NCI-H1694 (cell line): Measurements from ENCODE around the gene APOBEC3C.
A peak's percentile ranks its signal among the peaks of the same experiment; 100 is the strongest.
"Not testable (repeated sequence)": the region's sequence is repeated elsewhere in the genome, so short reads cannot be mapped to it uniquely, and the experiment has no call there.

Experiments used
- DNase-seq: peaks from one replicate; lab custom pipeline; 2025; lab: John Stamatoyannopoulos, UW

The APOBEC3C gene

GRCh38 chr22:39013942-39014722, at the start of gene APOBEC3C:
Gene APOBEC3C, plus strand, starts transcription at chr22:39014257. Its CDS starts 106 bp downstream, at chr22:39014363.
- DNase-seq = no peak

- DNase-seq = no peak
These were observed 49.8 kb upstream of the APOBEC3C start for GRCh38 chr22:38964306-38964705.

GRCh38 chr22:38964989-38965388, 49.1 kb upstream of the APOBEC3C start:
- no peak for DNase-seq

GRCh38 chr22:38965614-38966379, 48.3 kb upstream of the APOBEC3C start:
- no peak for DNase-seq

GRCh38 chr22:38966380-38966702, 47.7 kb upstream of the APOBEC3C start:
- DNase-seq = no peak

GRCh38 chr22:38966942-38967341, 47.1 kb upstream of the APOBEC3C start:
- DNase-seq = no peak

- DNase-seq = no peak
These were observed 46.3 kb upstream of the APOBEC3C start for GRCh38 chr22:38967451-38968450.

GRCh38 chr22:38968801-38969200, 45.3 kb upstream of the APOBEC3C start:
- no peak for DNase-seq

GRCh38 chr22:38970551-38970950, 43.5 kb upstream of the APOBEC3C start:
- no peak for DNase-seq

GRCh38 chr22:38971202-38971601, 42.9 kb upstream of the APOBEC3C start:
- DNase-seq = no peak

GRCh38 chr22:38971791-38972190, 42.3 kb upstream of the APOBEC3C start:
- DNase-seq = no peak

- DNase-seq = no peak
These were observed 41.5 kb upstream of the APOBEC3C start for GRCh38 chr22:38972558-38972957.

GRCh38 chr22:38973289-38974169, 40.5 kb upstream of the APOBEC3C start:
- peak; percentile 47 for DNase-seq

GRCh38 chr22:38974170-38974825, 39.8 kb upstream of the APOBEC3C start:
- no peak for DNase-seq

GRCh38 chr22:38974826-38975175, 39.3 kb upstream of the APOBEC3C start:
- DNase-seq = no peak

- DNase-seq = not testable (repeated sequence)
These were observed 36.8 kb upstream of the APOBEC3C start for GRCh38 chr22:38977289-38977688.

GRCh38 chr22:38980587-38980986, 33.5 kb upstream of the APOBEC3C start:
- DNase-seq = not testable (repeated sequence)

GRCh38 chr22:38981005-38981991, 32.8 kb upstream of the APOBEC3C start:
- DNase-seq = no peak
